ENCODE measurements around the gene MYMK. TPM values are rescaled to one million over a fixed set of nuclear protein-coding genes. Genes with fewer than 3 reads are reported as not detected.

The MYMK gene
- not detected for polyA plus RNA-seq (2012; ENCODE audit: missing spikeins)

- FAIRE-seq (no peak), DNase-seq (ENCODE audit: insufficient read length) (no peak)
- TF ChIP-seq TAF1 (IDR thresholded peaks at IDR 0.05; ENCODE audit: borderline replicate concordance, low read depth, low read length): no peak
- TF ChIP-seq POLR2AphosphoS5 (IDR thresholded peaks at IDR 0.05; ENCODE audit: low read depth, low read length): no peak
- TF ChIP-seq POLR2A (IDR thresholded peaks at IDR 0.05; ENCODE audit: low read depth, low read length): no peak
Measured at GRCh38 chr9:133524679-133525228, at the start of gene MYMK. TSS of gene MYMK (minus strand) at chr9:133524959. CDS start at chr9:133524844, 115 bp downstream.

- no peak for DNase-seq (ENCODE audit: insufficient read length)
- TF ChIP-seq POLR2A (IDR thresholded peaks at IDR 0.05; ENCODE audit: low read depth, low read length) (no peak), POLR2AphosphoS5 (IDR thresholded peaks at IDR 0.05; ENCODE audit: low read depth, low read length) (no peak), TAF1 (IDR thresholded peaks at IDR 0.05; ENCODE audit: borderline replicate concordance, low read depth, low read length) (no peak)
- no peak for FAIRE-seq
Measured at GRCh38 chr9:133573791-133574515, 49.2 kb upstream of the MYMK start.

- FAIRE-seq (no peak), DNase-seq (ENCODE audit: insufficient read length) (no peak)
- no peak for TF ChIP-seq TAF1 (IDR thresholded peaks at IDR 0.05; ENCODE audit: borderline replicate concordance, low read depth, low read length)
- no peak for TF ChIP-seq POLR2A (IDR thresholded peaks at IDR 0.05; ENCODE audit: low read depth, low read length)
- no peak for TF ChIP-seq POLR2AphosphoS5 (IDR thresholded peaks at IDR 0.05; ENCODE audit: low read depth, low read length)
Measured at GRCh38 chr9:133572821-133573361, 48.1 kb upstream of the MYMK start.

GRCh38 chr9:133571896-133572595 lies 47.3 kb upstream of the MYMK start:
- no peak for DNase-seq (ENCODE audit: insufficient read length)
- FAIRE-seq: no peak
- no peak for TF ChIP-seq POLR2AphosphoS5 (IDR thresholded peaks at IDR 0.05; ENCODE audit: low read depth, low read length)
- TF ChIP-seq POLR2A (IDR thresholded peaks at IDR 0.05; ENCODE audit: low read depth, low read length): no peak
- no peak for TF ChIP-seq TAF1 (IDR thresholded peaks at IDR 0.05; ENCODE audit: borderline replicate concordance, low read depth, low read length)

GRCh38 chr9:133571391-133571890 lies 46.7 kb upstream of the MYMK start:
- DNase-seq (ENCODE audit: insufficient read length) (no peak), FAIRE-seq (no peak)
- TF ChIP-seq TAF1 (IDR thresholded peaks at IDR 0.05; ENCODE audit: borderline replicate concordance, low read depth, low read length): no peak
- TF ChIP-seq POLR2AphosphoS5 (IDR thresholded peaks at IDR 0.05; ENCODE audit: low read depth, low read length): no peak
- no peak for TF ChIP-seq POLR2A (IDR thresholded peaks at IDR 0.05; ENCODE audit: low read depth, low read length)

- DNase-seq (ENCODE audit: insufficient read length) (no peak), FAIRE-seq (no peak)
- TF ChIP-seq POLR2AphosphoS5 (IDR thresholded peaks at IDR 0.05; ENCODE audit: low read depth, low read length) (no peak), POLR2A (IDR thresholded peaks at IDR 0.05; ENCODE audit: low read depth, low read length) (no peak), TAF1 (IDR thresholded peaks at IDR 0.05; ENCODE audit: borderline replicate concordance, low read depth, low read length) (no peak)
Measured at GRCh38 chr9:133570691-133571080, 45.9 kb upstream of the MYMK start.

GRCh38 chr9:133569891-133570690 lies 45.3 kb upstream of the MYMK start:
- FAIRE-seq (no peak), DNase-seq (ENCODE audit: insufficient read length) (no peak)
- TF ChIP-seq POLR2A (IDR thresholded peaks at IDR 0.05; ENCODE audit: low read depth, low read length) (no peak), TAF1 (IDR thresholded peaks at IDR 0.05; ENCODE audit: borderline replicate concordance, low read depth, low read length) (no peak), POLR2AphosphoS5 (IDR thresholded peaks at IDR 0.05; ENCODE audit: low read depth, low read length) (no peak)

GRCh38 chr9:133569121-133569785 lies 44.5 kb upstream of the MYMK start:
- TF ChIP-seq TAF1 (IDR thresholded peaks at IDR 0.05; ENCODE audit: borderline replicate concordance, low read depth, low read length) (no peak), POLR2A (IDR thresholded peaks at IDR 0.05; ENCODE audit: low read depth, low read length) (no peak), POLR2AphosphoS5 (IDR thresholded peaks at IDR 0.05; ENCODE audit: low read depth, low read length) (no peak)
- FAIRE-seq (no peak), DNase-seq (ENCODE audit: insufficient read length) (no peak)

GRCh38 chr9:133568186-133568585 lies 43.4 kb upstream of the MYMK start:
- DNase-seq (ENCODE audit: insufficient read length) (no peak), FAIRE-seq (no peak)
- TF ChIP-seq POLR2AphosphoS5 (IDR thresholded peaks at IDR 0.05; ENCODE audit: low read depth, low read length) (no peak), POLR2A (IDR thresholded peaks at IDR 0.05; ENCODE audit: low read depth, low read length) (no peak), TAF1 (IDR thresholded peaks at IDR 0.05; ENCODE audit: borderline replicate concordance, low read depth, low read length) (no peak)

GRCh38 chr9:133566817-133567216 lies 42.1 kb upstream of the MYMK start:
- no peak for TF ChIP-seq TAF1 (IDR thresholded peaks at IDR 0.05; ENCODE audit: borderline replicate concordance, low read depth, low read length)
- TF ChIP-seq POLR2A (IDR thresholded peaks at IDR 0.05; ENCODE audit: low read depth, low read length): no peak
- no peak for TF ChIP-seq POLR2AphosphoS5 (IDR thresholded peaks at IDR 0.05; ENCODE audit: low read depth, low read length)
- FAIRE-seq: no peak
- DNase-seq (ENCODE audit: insufficient read length): no peak

Measured in GM12892 (cell line).